GM15510 (cell line): ENCODE data around the gene ZWILCH.
A peak's percentile ranks its signal among the peaks of the same experiment; 100 is the strongest.

Source experiments
- POLR2A ChIP-seq: IDR thresholded peaks from 3 replicates; pipeline ENCODE4 v1.6.1; 2011; ENCODE audit warnings: borderline replicate concordance; ENCODE audit not compliant: insufficient read length; ENCODE audit errors: extremely low read depth

Gene ZWILCH

GRCh38 chr15:66484539-66485112 lies 20.5 kb upstream of the ZWILCH start:
- TF ChIP-seq POLR2A: no peak

GRCh38 chr15:66486887-66487286 lies 18.2 kb upstream of the ZWILCH start:
- no peak for TF ChIP-seq POLR2A

- no peak for TF ChIP-seq POLR2A
These were observed 16.6 kb upstream of the ZWILCH start for GRCh38 chr15:66488525-66488924.

- TF ChIP-seq POLR2A: no peak
These were observed 15.8 kb upstream of the ZWILCH start for GRCh38 chr15:66489179-66489791.

- TF ChIP-seq POLR2A: no peak
These were observed 13.3 kb upstream of the ZWILCH start for GRCh38 chr15:66491846-66492245.

GRCh38 chr15:66494262-66494661 lies 10.9 kb upstream of the ZWILCH start:
- TF ChIP-seq POLR2A: no peak

GRCh38 chr15:66496951-66497501 lies 8.1 kb upstream of the ZWILCH start:
- no peak for TF ChIP-seq POLR2A

GRCh38 chr15:66497502-66498455 lies 7.3 kb upstream of the ZWILCH start, which contains the start of gene SNAPC5:
SNAPC5 (minus strand) TSS chr15:66497762; CDS start chr15:66497731, 31 bp downstream.
- peak; percentile 74 for TF ChIP-seq POLR2A

GRCh38 chr15:66498501-66499386 lies 6.4 kb upstream of the ZWILCH start:
- TF ChIP-seq POLR2A: no peak

- no peak for TF ChIP-seq POLR2A
These were observed 2.6 kb upstream of the ZWILCH start for GRCh38 chr15:66502491-66502890.

- no peak for TF ChIP-seq POLR2A
These were observed 1.2 kb upstream of the ZWILCH start for GRCh38 chr15:66503780-66504562.

- TF ChIP-seq POLR2A: no peak
These were observed 295 bp downstream of the ZWILCH start for GRCh38 chr15:66505430-66505811.

GRCh38 chr15:66505818-66506217 lies 692 bp downstream of the ZWILCH start:
- TF ChIP-seq POLR2A: no peak
